Caki2 (cell line): ENCODE results near the gene PDZD2. TPM values are rescaled to one million over a fixed set of nuclear protein-coding genes. Genes with fewer than 3 reads are reported as not detected.
A peak's percentile ranks its signal among the peaks of the same experiment; 100 is the strongest.

ENCODE experiments used
- DNase-seq: peaks from one replicate; pipeline ENCODE4 v3.0.0-alpha.2; 2015; ENCODE audit warnings: low read depth
- in situ Hi-C: cut with HindIII; loops from 2 replicates; pipeline ENCODE4 v1.10.0; 2016; ENCODE audit warnings: low sequenced_read_pairs, low pct_unique_long_range_greater_than_20kb, mixed read lengths
- total RNA-seq: library from RNA; depleted of rRNA; stranded (reverse); fragments of >200 nt; shearing (Covaris generic); gene quantifications from 2 replicates; pipeline ENCODE4 v1.2.3, GENCODE V29; 2014; ENCODE audit warnings: low replicate concordance

The PDZD2 gene
- total RNA-seq, 1 experiment from 2014 or later: 0.17 TPM

DNA sequence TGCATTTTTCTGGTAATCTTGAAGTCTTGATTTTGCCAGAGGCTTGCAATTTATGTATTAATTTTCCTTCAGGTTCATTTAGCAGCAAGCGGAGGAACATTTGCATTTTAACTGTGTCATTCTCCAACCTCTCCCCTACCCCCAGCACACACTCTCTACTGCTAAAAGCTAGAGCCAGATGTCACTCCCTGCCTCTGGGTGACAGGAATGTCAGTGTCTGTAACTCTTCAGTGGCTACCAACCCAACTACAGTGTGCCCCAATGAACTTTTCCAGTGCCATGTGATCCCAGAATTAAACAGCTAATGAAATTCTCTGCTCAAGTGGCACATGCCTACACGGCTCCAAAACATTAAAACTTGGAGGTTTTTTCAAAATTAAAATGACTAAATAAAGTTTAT is 274.9 kb downstream of the PDZD2 start:
- in situ Hi-C loops: no loop called here
- peak; percentile 48 for DNase-seq

DNA sequence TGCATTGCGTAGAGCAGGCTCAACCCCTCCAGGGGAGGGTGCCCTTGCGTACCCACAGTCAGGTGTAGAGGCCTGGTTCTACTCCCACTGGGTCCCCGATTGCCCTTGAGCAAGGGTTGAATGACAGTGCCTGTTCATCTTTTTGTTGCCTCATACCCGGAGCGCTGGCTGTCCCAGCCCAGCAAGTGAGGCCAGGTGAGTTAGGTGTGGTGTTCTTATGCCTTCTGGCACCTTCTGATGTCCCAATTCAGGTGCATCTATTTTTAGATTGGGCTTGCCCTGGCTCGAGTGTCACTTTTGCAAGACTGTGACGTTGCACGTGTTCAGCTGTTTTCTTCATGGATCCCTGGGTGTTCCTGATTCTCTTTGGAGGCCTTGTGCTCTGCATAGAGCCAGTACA is 277.4 kb downstream of the PDZD2 start:
- no peak for DNase-seq
- in situ Hi-C loops: no loop called here

GRCh38 chr5:31918739-31919138 is 279.8 kb downstream of the PDZD2 start:
- no peak for DNase-seq
- in situ Hi-C loops: no loop called here

DNA sequence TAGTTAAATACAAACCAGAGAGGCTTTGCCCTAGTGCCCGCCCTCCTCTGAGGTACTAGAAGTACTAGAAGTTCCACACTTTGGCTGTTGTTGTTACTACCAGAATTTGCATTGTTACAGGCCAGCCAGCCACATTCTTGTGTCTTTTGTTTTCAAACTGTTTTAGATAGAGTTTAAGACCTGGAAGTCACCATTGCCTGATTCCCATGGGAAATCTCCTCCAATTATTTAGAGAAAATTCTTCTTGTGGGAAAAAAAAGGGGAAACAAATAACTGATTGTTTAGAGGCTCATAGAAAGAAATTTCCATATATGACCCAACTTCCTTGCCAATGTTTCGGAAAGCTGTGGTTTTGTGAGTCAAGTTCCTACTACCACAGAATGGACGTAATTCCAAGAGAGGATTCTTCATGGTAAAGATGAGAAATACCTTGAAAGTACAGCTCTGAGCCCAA is 282.9 kb downstream of the PDZD2 start:
- in situ Hi-C loops: no loop called here
- no peak for DNase-seq

DNA sequence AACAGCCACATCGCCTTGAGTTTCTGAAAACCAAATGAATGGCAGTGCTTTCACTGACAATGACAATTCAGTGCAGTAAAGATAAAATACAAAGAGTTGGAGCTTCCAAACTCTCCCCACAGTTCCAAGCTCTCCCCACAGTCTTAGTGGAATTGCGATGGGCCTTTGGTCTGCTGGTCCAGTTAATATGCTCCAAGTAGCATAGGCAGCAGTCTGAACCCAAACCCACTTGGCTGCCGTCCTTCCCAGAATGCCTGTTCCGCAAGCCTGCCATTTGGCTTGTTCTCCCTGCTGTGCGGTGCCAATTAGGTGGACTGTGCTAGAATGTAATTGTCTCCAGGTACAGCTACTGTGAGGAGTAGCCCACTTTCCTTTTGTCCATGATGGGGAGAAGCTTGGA is 285.1 kb downstream of the PDZD2 start:
- in situ Hi-C loops: no loop called here

DNA sequence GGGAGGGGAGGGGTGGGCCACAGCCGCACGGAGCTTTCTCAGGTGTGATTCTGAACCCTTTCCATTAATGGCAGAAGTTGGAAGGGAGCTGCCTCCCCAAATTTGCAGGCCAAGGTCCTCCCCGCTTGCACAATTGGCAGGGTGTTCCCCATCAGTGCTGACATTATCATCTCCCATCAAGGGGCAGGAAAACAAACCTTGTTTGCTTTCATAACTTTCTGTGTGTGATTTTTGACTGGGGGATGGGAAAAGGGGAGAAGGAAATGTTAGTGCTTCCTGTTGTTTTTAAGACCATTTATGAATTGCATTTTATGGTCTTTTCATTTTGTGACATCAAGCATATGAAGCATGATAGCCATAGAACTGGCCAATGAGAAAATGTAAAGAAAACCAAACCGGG is 292.9 kb downstream of the PDZD2 start:
- in situ Hi-C loops: no loop called here
- no peak for DNase-seq

More for the DNA sequence above, 285.1 kb downstream of the PDZD2 start:
- no peak for DNase-seq

DNA sequence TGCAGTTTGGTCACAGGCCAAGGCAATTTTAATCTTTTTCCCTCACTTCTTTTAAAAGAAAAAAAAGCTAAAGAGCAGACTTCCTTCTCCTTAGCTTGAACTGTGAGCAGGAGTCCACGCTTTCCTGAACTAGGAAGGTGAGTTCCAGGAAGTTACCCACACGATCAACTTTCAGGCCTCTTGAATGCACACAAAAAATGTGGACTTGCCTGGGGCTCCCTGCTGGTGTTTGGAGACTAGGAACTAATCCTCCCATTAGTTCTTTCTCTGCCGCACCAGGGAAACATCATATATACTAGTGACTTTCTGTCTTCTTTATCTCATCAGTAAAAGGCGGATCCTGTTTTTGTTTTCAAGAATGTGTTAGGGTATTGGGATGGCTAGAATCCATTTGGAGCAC is 295.2 kb downstream of the PDZD2 start:
- in situ Hi-C loops: no loop called here
- DNase-seq: no peak

DNA sequence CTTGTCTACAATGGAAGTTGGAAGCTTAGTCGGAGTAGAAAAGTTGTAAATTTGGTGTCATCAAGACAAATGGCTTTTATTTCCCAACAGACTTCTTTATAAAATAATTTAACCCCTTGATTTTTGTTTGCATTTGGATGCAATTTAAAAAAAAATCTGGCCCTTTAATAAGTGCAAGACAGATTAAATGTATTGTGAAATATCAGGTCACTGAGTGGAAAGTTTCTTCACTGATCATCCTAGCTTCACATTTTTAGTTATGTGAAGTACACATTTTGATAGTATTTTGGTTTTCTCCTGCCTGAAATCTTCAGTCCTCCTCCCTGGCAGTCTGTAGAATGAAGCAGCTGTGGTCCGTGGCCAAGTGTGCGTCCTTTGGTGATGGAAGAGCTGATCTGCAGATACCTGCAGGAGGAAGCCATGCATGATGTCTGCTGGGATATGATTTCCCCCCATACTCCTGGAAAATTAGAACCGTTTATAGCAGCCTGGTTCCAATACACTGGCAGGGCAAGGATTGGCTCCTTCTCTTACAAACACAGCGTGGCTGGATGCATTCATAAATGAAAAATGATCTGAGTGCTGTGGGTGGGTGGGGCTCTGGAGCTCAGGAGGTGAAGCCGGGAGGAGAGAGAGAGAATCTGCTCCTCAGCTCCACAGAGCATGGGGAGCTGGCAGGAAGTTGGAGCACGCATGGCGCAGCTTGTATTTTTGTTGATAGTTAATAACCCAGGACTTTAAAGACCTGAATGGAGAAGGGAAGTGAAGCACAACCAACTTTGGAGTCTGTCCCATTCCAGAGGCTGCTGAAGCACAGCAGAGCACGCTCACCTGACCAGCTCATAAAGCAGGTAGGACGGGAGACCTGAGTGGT is 296.8 kb downstream of the PDZD2 start:
- in situ Hi-C loops: no loop called here
- peak; percentile 27 for DNase-seq

DNA sequence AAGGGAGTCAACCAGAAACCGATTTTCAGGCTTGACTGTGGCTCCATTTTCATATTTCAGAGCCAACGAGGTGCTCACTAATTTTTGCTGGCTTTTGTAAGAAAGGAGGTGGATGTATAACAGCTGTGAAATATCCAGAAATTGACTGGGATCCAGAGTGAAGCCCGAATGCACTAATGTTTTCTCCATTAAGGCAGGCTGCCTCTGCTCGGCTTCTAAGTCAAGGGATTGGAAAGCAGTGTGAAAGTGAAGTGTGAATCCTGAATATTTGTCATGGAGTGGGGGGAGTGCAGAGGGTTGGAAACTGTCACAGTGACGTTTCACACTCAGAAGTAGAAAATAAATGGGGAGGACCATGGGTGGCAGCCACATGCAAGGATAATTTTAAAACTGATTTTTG is 297.8 kb downstream of the PDZD2 start:
- in situ Hi-C loops: no loop called here

DNA sequence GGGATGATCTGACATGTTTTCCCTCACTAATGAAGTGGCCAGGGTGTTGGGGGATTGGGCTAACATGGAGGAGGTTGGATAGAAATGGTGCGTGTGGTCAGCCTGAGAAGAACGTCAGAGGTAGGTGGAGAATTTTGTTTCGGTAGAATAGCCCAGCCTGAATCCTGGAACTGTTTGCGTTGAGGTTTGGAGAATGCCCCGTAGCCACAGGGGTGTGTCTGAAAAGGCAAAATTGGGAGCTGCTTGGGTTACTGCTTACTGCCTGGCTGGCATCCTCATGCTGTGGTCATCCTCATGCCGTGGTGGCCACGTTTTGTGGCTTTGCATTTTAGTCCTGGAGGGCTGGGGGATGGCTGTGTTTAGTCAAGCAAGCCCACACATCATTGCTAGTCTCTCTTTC is 298.3 kb downstream of the PDZD2 start:
- in situ Hi-C loops: no loop called here
- DNase-seq: no peak

More for the DNA sequence above, 297.8 kb downstream of the PDZD2 start:
- DNase-seq: no peak

GRCh38 chr5:31937703-31938102 is 298.8 kb downstream of the PDZD2 start:
- in situ Hi-C loops: no loop called here
- no peak for DNase-seq

DNA sequence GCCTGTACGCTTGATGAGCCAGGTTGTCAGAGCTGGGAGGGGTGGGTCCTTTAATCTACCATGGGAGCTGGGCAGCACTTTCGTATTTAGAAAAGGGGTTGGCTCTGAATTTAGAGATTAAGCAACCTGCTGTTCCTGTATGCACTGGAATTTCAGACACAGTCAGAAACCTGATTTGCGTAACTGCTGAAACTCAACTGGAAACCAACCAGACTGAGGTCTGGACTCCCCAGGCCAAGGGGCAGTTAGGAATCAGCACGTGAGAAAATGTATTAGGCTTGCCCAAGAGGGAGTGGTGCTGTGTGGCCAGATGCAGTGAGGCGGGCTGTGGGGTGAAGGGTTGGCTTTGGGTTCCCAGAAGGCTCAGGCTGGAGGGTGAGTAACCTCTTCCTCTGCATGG is 300.2 kb downstream of the PDZD2 start:
- in situ Hi-C loops: no loop called here
- DNase-seq: no peak

- DNase-seq: no peak
- in situ Hi-C loops: no loop called here
These were observed 302.3 kb downstream of the PDZD2 start for GRCh38 chr5:31941151-31941755.

DNA sequence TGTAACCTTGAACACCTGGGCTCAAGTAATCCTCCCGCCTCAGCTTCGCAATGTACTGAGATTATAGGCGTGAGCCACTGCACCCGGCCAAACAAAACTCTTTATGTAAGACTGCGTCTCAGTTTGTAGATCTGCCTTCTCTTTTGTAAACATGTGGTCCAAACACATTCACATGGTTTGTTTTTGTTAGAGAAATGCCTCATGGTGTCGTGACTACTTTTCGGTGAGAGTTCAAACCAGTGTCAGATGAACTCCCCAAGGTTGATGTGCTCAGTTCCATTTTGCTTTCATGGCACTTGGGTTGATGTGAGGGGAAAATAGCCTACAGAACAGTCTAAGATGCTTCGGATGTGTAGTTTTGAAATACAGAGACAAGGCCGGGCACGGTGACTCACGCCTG is 303.6 kb downstream of the PDZD2 start:
- DNase-seq: no peak
- in situ Hi-C loops: no loop called here

GRCh38 chr5:31944684-31945445 is 305.9 kb downstream of the PDZD2 start:
- no peak for DNase-seq
- in situ Hi-C loops: no loop called here

DNA sequence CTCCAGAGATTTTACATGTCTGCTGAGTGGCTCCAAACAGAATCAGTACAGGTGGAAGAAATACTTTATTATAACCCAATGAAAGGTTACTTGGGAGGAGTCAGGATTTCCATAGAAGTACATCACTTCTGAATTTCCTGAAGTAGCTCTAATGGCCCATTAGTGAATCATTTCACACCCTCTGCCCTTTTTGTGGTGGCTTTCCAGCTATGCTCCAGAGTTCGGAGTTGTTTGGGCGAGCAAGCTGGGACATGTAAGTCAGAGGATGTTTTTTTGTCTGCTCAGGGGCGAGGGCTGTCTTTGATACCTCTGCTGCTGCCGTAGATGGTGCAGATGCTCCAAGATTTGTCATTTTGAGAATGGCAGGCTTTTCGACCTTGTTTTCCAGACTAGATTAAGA is 309.1 kb downstream of the PDZD2 start:
- in situ Hi-C loops: no loop called here
- no peak for DNase-seq

DNA sequence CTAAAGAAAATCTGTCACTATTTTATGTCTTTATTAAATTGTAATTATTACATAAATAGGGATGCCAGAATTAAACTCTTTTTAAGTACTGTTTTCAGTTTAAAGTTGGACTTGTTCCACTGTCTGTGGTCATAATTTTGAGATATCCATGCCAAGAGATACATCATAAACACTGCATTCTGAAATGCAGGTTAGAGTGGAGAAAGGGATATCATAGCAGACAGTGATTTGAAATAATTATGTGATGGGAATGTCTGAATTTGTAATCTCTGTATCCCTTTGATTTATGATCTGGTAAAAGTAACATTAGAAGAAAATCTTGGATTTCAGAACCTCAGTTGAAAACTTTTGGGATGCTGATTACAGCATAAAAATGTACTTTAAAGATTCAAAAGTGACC is 313.1 kb downstream of the PDZD2 start:
- no peak for DNase-seq
- in situ Hi-C loops: no loop called here

- in situ Hi-C loops: no loop called here
- DNase-seq: no peak
These were observed 315.2 kb downstream of the PDZD2 start for GRCh38 chr5:31954091-31954490.

DNA sequence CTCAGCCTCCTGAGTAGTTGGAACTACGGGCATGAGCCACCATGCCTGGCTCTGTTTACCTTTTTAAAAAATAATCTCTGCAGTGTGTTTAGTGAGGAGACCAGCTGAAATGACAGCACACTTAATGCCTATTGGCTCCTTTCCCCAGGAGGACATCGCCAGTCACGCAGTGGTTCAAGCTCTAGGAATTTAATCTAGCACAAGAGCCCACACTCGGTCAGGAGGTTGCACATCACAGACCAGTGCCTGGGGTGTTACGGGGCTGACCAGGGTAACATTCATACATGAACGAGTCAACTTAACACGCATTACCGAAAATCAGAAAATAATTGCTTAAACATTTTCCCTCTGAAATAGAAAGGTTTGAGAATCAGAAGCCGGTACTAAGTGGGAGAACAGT is 318.2 kb downstream of the PDZD2 start:
- no peak for DNase-seq
- in situ Hi-C loops: no loop called here
